C1 segment of cervical spinal cord (tissue), 14 donors: ENCODE measurements around the gene CIT.

Source experiments
- DNase-seq, 14 donors: peaks; one replicate each; lab custom pipeline; 2025; lab: John Stamatoyannopoulos, UW

Gene CIT

DNA sequence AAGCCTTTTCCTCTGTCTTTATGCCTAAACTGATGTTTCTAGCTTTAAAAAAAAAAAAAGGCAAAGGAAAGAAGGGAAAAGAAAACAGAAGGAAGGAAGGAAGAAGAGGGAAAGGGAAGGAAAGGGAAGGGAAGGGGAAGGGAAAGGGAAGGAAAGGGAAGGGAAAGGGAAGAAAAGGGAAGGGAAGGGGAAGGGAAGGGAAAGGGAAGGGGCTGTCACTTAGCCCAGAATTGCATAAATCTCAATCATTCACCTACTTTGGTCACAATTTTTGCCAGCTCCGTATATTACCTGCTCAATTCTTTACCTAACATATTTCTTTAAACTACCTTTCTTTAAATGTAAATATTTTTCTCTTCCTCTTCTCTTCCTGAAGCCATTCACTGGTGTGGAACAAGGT lies 26.8 kb downstream of the CIT start:
- DNase-seq: no peak

DNA sequence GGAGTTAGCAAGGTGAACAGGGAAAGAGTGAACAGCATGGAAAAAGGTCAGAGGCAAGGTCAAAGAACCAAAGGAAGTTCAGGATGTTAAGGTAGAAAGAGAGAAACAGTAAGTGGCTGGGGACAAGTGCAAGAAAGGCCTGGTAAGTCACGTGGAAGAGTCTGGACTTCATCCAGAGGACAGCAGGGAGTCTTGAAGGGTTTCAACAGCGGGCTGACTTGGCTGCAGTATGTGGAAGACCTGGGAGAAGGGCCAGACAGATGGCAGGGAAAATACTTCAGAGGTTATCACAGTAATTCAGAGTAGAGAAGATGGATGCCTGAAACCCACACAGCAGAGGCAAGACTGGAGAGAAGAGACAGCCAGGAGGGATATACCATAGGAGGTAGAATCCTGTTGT lies 34.0 kb downstream of the CIT start:
- peak in 3 of 14 donors; percentile 0 to 9 (median 0) for DNase-seq

DNA sequence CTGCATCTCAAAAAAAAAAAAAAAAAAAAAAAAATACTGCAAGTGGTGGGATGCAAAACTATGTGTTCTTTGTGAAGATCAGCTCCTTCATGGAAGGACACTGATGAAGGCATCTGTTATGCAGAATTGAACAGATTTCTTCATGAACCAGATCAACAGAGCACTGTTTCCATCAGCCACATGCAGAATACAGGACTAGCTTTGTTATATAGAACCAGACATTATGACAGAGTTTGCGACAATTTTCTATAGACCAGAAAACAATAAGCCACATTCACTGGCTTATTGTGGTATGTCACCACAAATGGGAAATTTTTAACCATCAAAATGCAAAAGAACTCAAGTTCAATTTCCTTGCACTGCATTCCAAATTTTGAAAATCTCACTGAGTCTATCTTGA lies 34.7 kb downstream of the CIT start:
- no peak for DNase-seq

DNA sequence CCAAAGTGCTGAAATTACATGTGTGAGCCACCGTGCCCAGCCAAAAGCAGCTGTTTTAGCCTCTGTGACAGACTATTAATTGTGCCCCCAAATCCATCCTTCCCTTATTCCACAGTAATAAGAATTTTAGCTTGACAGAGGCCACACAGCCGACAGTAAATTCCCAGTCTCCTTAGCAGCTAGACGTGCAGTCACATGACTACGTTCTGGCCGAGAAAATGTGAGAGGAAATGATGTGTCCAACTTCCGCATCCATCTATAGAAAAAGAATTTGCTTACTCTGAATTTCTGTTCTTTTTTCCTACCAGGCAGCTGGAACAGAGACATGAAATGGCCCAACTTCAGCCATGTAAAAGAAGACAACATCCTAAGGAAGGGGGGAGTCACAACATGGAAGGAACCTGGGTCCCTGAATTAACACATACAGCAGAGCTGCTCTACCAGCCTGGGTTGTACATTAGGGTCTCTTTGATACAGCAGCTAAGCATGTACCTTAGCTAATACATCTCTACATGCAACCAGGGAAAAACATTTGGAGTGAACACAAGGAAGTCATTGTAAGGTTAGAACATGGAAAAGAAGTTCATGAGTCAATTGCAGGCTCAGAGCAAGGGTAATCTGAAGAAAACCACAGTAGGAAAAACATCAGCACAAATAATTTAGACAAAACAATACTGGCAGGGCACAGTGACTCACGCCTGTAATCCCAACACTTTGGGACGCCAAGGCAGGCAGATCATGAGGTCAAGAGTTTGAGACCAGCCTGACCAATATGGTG lies 35.5 kb downstream of the CIT start:
- DNase-seq: no peak

DNA sequence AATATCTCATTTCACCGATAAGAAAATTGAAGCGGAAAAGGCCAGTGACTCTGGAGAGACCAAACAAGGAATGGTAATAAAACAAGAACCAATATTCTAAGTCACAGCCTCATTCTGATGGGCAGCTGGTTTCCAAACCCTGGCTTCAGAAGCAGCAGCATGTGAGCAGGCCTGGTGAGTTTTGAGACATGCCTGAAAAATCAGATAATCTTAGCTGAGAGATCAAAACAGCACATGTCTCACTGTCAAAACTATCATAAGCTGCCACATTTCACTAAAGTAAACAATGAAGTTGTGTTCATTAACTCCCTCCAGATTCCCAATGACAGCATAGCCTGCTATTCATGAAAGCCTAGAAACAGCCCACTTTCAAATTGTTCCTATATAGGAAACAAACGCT lies 36.5 kb downstream of the CIT start:
- DNase-seq: no peak

DNA sequence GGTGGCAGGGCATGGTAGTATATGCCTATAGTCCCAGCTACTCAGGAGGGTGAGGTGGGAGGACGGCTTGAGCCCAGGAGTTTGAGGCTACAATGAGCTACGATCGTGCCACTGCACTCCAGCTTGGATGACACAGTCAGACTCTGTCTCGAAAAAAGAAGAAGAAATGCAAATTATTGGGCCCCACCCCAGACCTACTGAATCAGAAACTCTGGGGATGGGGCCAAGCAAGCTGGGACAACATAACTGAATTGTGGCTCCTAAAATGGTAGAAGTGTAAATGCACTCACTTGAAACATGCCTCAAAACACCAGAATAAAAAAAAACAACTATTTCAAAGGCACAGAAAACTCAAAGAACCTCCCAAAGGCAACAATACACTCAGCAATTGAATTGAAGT lies 37.0 kb downstream of the CIT start:
- no peak for DNase-seq

DNA sequence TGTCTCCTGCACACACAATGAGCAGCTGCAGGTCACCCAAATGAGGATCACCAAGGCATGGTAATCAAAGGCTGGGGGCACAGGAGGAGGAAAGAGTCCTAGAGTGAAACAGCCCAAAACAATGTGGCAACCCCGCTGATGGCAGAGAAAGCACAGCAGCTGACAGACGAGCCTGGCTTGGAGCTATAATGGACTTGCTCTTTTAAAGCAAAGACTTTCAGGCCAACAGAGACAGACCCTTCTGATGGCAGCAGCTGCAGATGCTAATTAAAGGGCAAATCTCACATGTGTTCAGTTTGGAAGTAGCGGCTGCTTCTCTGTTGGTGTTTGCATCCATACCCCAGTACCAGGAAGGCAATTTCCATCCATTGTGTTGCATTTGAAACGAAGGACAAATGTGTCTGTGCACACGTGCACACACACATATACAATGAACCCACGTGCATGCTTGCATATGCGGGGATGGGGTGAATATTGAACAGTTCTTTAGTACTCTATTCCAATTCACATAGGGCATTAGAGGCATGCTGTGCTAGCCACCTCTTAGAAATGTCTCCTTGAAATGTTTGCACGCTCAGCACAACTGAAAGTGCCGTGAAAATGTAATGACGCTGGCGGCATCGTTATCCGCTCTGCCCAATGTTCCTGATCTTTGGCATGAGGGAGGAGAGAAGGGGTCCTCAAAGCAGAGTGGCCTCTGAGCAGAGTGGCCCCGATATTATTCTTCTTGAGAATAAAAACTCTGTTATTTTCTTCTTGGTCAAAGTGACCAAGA lies 38.1 kb downstream of the CIT start:
- DNase-seq: no peak

DNA sequence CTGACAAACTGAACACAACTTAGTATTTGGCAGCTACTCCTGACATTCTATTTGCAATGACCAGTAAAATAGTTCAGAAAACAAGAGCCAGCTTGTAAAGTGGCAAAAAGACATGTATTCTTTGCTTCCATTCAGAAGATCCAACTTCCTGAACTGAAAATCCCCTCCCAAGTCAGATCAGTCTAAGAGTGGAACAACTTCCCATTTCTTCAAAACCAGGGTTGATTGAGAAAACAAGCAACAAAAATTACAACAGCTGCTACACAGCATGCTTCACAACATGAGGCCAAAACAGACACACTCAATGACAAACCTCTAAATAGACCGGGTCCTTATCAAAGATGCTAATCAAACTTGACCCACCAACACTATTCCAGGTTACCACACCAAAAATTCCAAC lies 40.3 kb downstream of the CIT start:
- no peak for DNase-seq

DNA sequence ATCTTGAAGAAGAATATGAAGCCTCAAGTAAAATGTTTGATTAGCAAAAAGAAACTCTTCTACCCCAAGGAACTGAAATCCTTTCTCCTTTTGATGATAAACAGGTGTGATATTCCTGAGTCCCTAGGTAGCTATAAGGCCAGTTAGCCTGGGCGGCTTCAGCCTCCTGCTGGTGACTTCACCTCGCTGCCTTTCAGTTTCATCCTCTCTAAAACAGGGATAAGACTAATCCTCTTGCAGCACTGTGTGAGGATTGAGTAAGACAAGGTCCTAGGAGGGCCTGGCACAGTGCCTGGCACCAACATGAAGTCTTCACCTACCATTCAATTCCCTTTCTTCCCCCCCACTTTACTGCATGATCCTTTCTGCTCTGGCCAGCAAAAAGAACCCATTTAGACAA lies 42.1 kb downstream of the CIT start:
- no peak for DNase-seq

DNA sequence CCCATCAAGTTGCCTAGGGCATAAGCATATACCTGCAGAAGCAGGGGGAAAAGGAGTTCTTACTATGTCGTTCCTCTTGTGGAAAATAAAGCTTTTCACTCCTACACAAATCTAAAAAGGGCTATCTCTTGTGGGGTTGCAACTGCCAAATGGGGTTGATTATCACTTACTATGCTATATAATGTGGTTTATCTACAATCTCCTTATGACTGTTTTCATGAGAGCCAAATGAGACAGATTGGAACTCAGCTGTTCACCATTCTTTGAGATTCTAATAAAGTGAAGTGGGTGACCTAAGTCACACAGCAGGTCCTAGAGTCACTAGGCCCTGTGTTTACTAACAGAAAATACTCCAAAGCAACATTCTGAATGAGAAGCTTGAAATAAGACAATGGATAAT lies 47.7 kb downstream of the CIT start:
- DNase-seq: no peak

DNA sequence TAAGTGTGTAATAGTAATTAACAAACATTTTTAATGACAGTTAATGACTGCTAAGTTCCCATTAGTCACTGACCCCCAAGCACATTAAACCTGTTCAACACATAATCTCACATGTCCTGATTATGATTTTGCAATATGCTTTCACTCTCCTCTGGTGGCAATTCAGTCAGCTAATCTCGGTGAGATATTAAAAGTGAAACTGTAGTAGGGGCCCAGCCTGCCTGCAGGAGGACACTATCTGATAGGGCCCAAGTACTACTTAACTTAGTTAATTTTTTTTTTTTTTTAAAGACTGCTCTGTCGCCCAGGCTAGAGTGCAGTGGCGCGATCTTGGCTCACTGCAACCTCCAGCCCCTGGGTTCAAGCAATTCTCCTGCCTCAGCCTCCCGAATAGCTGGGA lies 48.8 kb downstream of the CIT start:
- DNase-seq: no peak

DNA sequence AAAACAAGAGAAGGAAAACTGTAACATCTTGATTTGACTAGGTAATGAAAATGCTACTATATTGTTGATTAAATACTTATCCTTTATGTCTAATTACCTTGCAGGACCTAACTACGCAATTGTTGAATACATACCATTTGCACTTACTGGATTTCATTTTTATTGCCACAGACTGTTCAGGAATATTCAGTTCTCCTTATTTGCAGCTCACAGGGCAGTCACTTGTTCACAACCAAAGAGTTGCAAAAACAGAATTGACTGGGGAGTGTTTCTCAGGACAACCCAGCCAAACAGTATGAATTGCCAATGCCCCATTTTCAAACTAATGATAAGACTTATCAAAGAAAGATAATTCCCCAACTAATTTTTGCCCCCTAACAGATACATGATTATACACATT lies 49.4 kb downstream of the CIT start:
- no peak for DNase-seq

DNA sequence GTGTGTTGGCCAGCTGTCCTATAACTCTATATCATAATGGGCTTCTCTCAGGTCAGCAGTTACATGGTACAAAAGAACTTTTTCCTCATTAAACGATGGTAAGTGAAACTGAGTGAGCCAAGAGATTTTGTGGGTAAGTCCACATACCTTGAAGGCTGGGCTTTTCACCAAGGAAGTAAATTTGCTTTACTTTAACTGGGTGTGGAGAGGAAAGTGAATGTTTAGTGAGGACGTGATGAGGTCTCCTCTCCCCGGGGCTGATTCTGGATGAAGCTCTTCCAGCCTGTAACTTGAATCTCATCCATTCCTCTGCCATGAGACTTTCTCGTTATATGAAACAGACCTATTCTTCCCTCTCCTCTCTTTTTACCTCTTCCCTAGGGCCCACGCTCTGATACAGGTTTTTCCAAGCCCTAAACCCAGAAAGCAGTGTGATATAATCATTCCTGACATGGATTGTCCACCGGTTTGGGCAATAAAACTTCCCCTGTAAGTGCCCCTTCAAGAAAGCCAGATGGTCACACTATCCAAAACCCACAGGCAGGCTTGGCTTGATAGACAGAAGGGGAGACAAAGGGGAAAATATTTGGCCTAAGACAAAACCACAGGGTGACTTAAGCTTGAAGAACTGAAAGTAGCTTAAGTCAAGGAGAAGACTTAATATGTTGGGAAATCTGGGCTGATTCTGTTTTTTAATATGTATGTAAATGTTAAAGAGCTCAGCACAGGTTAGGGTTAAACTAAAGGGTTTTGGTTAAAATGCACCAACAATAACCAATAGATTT lies 50.3 kb downstream of the CIT start:
- no peak for DNase-seq

DNA sequence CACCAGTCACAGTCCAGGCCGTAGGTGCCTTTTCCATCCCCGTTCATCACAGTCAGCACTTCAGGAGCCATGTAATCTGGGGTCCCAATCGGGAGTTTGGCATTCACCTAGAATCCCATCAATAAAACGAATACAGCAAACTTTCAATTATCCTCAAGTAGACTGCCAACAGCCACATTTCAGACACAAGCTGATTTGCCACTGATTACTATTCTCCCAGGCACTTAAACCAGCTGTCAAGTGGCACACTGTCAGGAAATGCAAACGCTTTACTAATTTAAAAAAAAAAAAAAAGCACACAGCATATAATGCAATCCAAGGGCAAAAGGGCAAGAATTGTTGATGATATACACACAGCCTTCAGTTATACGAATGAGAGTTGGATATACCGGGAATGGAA lies 51.9 kb downstream of the CIT start:
- no peak for DNase-seq

DNA sequence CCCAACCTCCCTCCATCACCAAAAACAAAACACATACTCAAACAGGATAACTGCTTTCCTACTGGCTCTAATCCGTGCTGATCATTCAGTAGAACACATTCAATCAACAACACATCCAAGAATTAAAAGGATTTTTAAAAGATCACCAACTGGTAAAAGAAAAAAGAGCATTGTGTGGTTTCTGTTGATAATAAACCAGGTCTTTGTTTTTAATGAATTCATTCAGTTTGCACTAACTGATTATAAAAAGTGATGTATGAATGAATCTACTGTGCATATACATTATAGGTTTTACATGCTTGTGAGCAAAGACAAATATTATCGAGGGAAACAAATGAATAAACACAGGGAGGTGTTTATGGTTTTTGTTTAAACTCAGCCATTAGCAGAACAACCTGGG lies 55.1 kb downstream of the CIT start:
- DNase-seq: no peak

DNA sequence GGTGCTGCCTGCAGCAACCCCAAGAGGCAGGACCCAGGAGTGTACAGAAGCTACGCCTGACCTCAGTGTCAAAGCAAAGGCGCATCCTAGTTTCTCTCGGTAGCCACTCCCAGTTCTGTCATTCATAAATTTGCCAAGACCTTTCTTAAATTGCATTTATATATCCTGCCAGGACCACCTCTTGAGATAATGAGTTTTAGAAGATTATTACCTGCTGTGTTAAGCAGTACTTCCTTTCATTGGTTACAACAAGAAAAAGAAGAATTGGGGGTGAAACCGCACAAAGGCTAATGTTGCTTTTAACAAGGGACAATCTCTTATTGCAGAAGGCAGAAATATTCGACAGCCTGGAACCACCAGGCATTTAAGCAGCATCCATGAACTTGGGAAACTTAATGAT lies 57.8 kb downstream of the CIT start:
- DNase-seq: no peak

DNA sequence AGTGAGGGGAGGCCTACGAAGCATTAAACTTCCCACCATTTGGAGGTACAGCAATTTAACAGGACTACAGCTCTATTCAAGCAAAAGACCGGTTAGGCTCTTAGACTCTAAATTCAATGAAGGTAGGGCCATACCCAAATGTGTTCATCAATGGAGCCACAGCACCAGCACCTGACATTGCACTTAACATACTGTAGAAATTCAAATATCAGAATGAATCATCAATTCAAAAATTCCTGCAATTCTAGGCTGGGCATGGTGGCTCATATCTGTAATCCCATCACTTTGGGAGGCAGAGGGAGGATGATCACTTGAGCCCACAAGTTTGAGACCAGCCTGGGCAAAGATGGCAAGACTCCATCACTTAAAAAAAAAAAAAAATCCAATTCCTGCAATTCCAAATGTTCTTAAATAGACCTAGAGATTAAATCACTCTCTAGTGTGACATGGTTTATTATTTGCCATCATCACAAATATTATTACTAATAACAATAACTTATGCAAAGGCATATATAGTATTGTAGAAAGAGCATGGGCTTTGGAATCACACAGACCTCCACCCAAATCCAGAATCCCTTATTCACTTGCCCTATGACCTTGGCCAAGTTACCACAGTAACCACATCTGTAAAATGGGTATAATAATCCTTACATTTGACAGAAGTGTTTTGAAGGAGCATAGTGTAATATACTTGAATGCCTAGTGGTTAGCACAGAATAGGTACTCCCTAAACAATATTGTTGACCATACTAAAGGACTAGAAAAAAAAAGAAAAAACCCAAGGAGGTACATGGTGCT lies 59.4 kb downstream of the CIT start:
- DNase-seq: no peak

DNA sequence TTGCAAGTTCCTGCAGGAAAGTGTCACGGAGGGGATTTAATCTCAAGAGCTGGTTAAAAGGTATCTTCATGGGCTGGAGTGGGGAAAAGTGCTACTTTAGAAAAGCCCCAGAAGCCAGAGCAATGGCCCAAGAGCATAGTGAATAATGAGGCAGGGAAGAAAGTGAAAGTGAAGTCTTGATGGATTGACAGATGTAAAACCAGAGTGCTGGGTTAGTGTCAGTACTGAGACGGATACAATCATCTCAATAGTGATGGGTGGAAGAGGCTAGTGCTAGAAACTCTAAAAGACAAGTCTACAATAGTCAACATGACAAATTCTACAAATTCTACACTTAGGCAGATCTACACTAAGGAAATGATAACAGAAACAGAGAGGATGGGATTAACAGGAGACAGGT lies 68.1 kb downstream of the CIT start:
- DNase-seq: no peak

DNA sequence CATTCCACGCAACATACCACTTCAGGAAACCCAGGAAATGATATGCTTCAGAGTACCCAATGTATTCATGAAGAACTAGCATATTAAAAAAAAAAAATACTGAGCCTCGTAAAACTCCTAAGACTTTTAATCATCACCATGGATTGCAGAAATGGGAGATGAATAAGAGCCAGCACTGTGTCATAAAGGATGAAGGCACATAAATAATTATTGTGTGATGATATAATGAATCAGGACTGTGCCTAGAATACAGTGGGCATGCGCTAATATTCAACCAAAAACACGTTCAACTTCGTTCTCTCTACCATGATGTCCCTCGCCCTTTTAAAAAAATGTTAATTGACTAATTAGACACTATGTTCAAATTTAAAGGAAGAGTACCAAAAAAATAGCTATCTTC lies 68.7 kb downstream of the CIT start:
- no peak for DNase-seq

DNA sequence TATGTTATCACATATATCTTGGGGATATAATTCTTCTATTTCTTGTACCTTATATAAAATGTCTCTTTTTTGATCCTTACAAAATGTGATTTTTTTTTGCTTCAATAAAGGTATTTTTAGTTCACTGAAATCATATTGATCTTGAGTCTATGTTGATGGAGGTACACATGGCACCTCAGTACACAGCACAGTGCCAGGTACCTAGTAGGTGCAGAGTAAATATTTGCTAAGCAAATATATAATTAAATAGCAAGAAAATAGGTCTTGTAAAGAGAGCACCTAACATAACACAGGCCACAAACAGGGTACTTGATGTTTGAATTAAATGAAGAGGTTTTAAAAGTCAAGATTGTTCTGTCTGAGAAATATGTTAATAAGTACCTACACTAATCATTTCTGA lies 69.7 kb downstream of the CIT start:
- DNase-seq: no peak

DNA sequence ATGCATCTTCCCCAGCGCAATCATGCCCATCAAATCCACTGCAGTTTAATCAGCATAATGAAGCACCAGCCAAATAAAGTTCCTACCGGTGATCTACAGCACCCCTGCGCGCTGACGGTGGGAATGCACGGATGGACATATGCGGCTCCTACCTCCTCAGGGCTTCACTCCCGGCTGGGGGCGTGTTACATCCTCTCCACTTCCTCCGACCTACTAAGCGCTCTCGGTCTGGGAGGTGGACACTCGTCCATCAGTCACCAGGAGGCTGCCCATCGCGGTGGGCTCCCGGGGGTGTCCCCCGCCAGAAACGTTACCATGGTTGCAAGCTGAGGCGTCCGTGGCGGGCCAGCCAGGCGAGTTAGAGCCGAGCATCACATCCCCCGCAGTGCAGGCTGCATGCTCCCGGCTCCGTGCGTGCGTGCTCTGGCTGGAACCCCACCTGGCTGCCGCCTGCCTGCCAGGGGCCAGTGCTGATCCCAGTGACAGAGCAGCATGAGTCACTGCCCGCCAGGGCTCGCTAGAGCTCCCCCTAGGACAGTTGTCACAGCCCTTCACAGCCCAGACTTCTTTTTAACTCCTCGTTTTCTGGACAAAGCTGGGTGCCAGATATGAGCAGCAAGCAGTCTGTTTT lies 73.0 kb downstream of the CIT start:
- peak in 12 of 14 donors; percentile 27 to 88 (median 58) for DNase-seq
